H1 (cell line): Measurements from ENCODE around the gene FOXF2. TPM values are rescaled to one million over a fixed set of nuclear protein-coding genes. Genes with fewer than 3 reads are reported as not detected.

Experiments used
- CTCF ChIA-PET: fragments of 300-600 bp; sonication (Branson Sonifier 250); formaldehyde crosslinking; loops from one replicate; lab custom pipeline; 2021; ENCODE audit not compliant: partially characterized antibody; lab: Charles Lee
- POLR2A ChIA-PET: fragments of 300-600 bp; sonication (Branson Sonifier 250); formaldehyde crosslinking; loops from one replicate; lab custom pipeline; 2021; ENCODE audit warnings: inconsistent platforms; ENCODE audit not compliant: partially characterized antibody; lab: Charles Lee
- DNase-seq, 2 experiments: peaks; one replicate each; pipeline versions ENCODE4 v3.0.0 to v3.0.0-alpha.2; 2010 to 2022; ENCODE audit warnings: low spot score in 2 of 2, low read depth in 1 of 2, mixed read lengths in 1 of 2
- FAIRE-seq: peaks from 2 replicates; lab custom pipeline; 2011; peaks lifted over from hg19 to GRCh38; lab: Jason Lieb, UNC
- H2AFZ ChIP-seq: 2 replicates; pipeline ENCODE4 v1.8.1; 2012; ENCODE audit warnings: low read length, inconsistent platforms
- H2AK5ac ChIP-seq: 2 replicates; pipeline ENCODE4 v1.6.1; 2013; ENCODE audit warnings: low read depth, low read length
- H2BK120ac ChIP-seq: replicated peaks from 2 replicates; pipeline ENCODE3; 2013; ENCODE audit warnings: low read depth, low read length, inconsistent platforms
- H2BK12ac ChIP-seq: 2 replicates; pipeline ENCODE4 v1.6.1; 2013; ENCODE audit warnings: low read depth, low read length
- H2BK15ac ChIP-seq: 2 replicates; pipeline ENCODE4 v1.6.1; 2013; ENCODE audit warnings: low read length
- H2BK20ac ChIP-seq: 2 replicates; pipeline ENCODE4 v1.6.1; 2013; ENCODE audit warnings: low read length
- H2BK5ac ChIP-seq: 2 replicates; pipeline ENCODE4 v1.6.1; 2013; ENCODE audit warnings: low read depth, low read length
- H3K14ac ChIP-seq: 2 replicates; pipeline ENCODE4 v1.6.1; 2013; ENCODE audit warnings: inconsistent platforms; ENCODE audit not compliant: insufficient read length
- H3K18ac ChIP-seq: 2 replicates; pipeline ENCODE4 v1.6.1; 2013; ENCODE audit warnings: low read length; ENCODE audit errors: extremely low read depth
- H3K23ac ChIP-seq: 2 replicates; pipeline ENCODE4 v1.6.1; 2013; ENCODE audit warnings: inconsistent platforms; ENCODE audit not compliant: insufficient read length
- H3K23me2 ChIP-seq: 2 replicates; pipeline ENCODE4 v1.6.1; 2013; ENCODE audit warnings: low read depth, low read length
- H3K27ac ChIP-seq: 2 replicates; pipeline ENCODE4 v1.6.1; 2011; ENCODE audit warnings: low read depth, low read length, inconsistent platforms
- H3K27me3 ChIP-seq, 4 experiments: replicated peaks in 1 of 4; 1 replicate in 1 of 4; 2 replicates in 3 of 4; pipeline versions ENCODE4 v1.6.1 to v1.8.1; 2011 to 2013; ENCODE audit warnings: low read length in 3 of 4, mild to moderate bottlenecking in 3 of 4, inconsistent platforms in 2 of 4, mixed read lengths in 2 of 4, moderate library complexity in 1 of 4; ENCODE audit not compliant: control insufficient read depth in 3 of 4, insufficient read depth in 3 of 4; ENCODE audit errors: extremely low read depth in 1 of 4
- H3K36me3 ChIP-seq, 4 experiments: 2 replicates each; pipeline versions ENCODE4 v1.6.1 to v1.8.1; 2011 to 2013; ENCODE audit warnings: mild to moderate bottlenecking in 4 of 4, low read length in 3 of 4, moderate library complexity in 2 of 4, control low read depth in 1 of 4, inconsistent platforms in 1 of 4; ENCODE audit not compliant: insufficient read depth in 4 of 4, control insufficient read depth in 2 of 4
- H3K4ac ChIP-seq: replicated peaks from 2 replicates; pipeline ENCODE3; 2013; ENCODE audit warnings: low read length, low read depth, mixed read lengths, inconsistent platforms; ENCODE audit not compliant: insufficient read length
- H3K4me1 ChIP-seq, 4 experiments: replicated peaks in 1 of 4; 1 replicate in 1 of 4; 2 replicates in 3 of 4; pipeline versions ENCODE4 v1.6.1 to v1.8.1; 2011 to 2013; ENCODE audit warnings: low read length in 3 of 4, inconsistent platforms in 2 of 4, mixed read lengths in 1 of 4; ENCODE audit not compliant: insufficient read depth in 4 of 4, control insufficient read depth in 3 of 4
- H3K4me2 ChIP-seq, 2 experiments: 2 replicates each; pipeline versions ENCODE4 v1.6.1 to v1.8.1; 2011 to 2013; ENCODE audit warnings: low read depth in 2 of 2, low read length in 2 of 2, control low read depth in 1 of 2, inconsistent platforms in 1 of 2, mild to moderate bottlenecking in 1 of 2; ENCODE audit not compliant: insufficient read depth in 1 of 2
- H3K4me3 ChIP-seq, 4 experiments: fragments of 200-600, 300-600 bp in 1 of 4; sonication (generic), shearing (Covaris generic), sonication (Bioruptor Twin) in 1 of 4; 2 replicates each; pipeline versions ENCODE4 v1.5.1 to v1.8.1; 2011 to 2016; ENCODE audit warnings: low read length in 4 of 4, low read depth in 3 of 4, control low read depth in 2 of 4, inconsistent platforms in 2 of 4, mild to moderate bottlenecking in 2 of 4, mixed read lengths in 1 of 4, moderate library complexity in 1 of 4; ENCODE audit not compliant: insufficient read depth in 2 of 4; ENCODE audit errors: extremely low read depth in 1 of 4
- H3K56ac ChIP-seq: replicated peaks from 2 replicates; pipeline ENCODE3; 2013; ENCODE audit warnings: low read depth, mild to moderate bottlenecking, mixed read lengths, low read length, inconsistent platforms; ENCODE audit not compliant: insufficient read length
- H3K79me1 ChIP-seq: 2 replicates; pipeline ENCODE4 v1.6.1; 2013; ENCODE audit warnings: low read depth, low read length, control low read depth
- H3K79me2 ChIP-seq, 2 experiments: 2 replicates each; pipeline versions ENCODE4 v1.6.1 to v1.8.1; 2012 to 2013; ENCODE audit warnings: low read length in 2 of 2, mild to moderate bottlenecking in 2 of 2, inconsistent platforms in 1 of 2; ENCODE audit not compliant: insufficient read depth in 2 of 2, control insufficient read depth in 1 of 2
- H3K9ac ChIP-seq, 4 experiments: replicated peaks in 1 of 4; 1 replicate in 1 of 4; 2 replicates in 3 of 4; pipeline versions ENCODE4 v1.6.1 to v1.8.1; 2011 to 2013; ENCODE audit warnings: low read depth in 3 of 4, low read length in 3 of 4, control low read depth in 2 of 4, mild to moderate bottlenecking in 2 of 4, moderate library complexity in 2 of 4, inconsistent platforms in 1 of 4; ENCODE audit errors: extremely low read depth in 1 of 4
- H3K9me3 ChIP-seq, 2 experiments: 2 replicates each; pipeline versions ENCODE4 v1.6.1 to v1.8.1; 2012 to 2013; ENCODE audit warnings: mild to moderate bottlenecking in 2 of 2, moderate library complexity in 2 of 2, control low read depth in 1 of 2, inconsistent platforms in 1 of 2, low read depth in 1 of 2, low read length in 1 of 2, mixed read lengths in 1 of 2; ENCODE audit not compliant: insufficient read depth in 2 of 2
- H4K20me1 ChIP-seq, 2 experiments: replicated peaks in 1 of 2; 2 replicates each; pipeline versions ENCODE3 to v1.8.1; 2011 to 2013; ENCODE audit warnings: inconsistent platforms in 2 of 2, low read length in 2 of 2, mild to moderate bottlenecking in 1 of 2; ENCODE audit not compliant: insufficient read depth in 2 of 2, control insufficient read depth in 1 of 2
- H4K5ac ChIP-seq: 2 replicates; pipeline ENCODE4 v1.6.1; 2013; ENCODE audit warnings: low read length, low read depth, mixed read lengths, inconsistent platforms; ENCODE audit not compliant: insufficient read length
- H4K8ac ChIP-seq: 2 replicates; pipeline ENCODE4 v1.8.0; 2013; ENCODE audit warnings: mild to moderate bottlenecking, moderate library complexity, low read length, inconsistent platforms; ENCODE audit not compliant: insufficient read depth; ENCODE audit errors: extremely low read depth
- H4K91ac ChIP-seq: replicated peaks from 2 replicates; pipeline ENCODE3; 2013; ENCODE audit warnings: low read length, mixed read lengths, inconsistent platforms; ENCODE audit not compliant: insufficient read length
- CHD2 ChIP-seq: IDR thresholded peaks from 2 replicates; pipeline ENCODE4 v1.6.1; 2012; ENCODE audit warnings: low read length, improper control_type of control experiment
- E2F6 ChIP-seq: IDR thresholded peaks from 2 replicates; pipeline ENCODE4 v1.6.1; 2012; ENCODE audit warnings: inconsistent platforms
- EGR1 ChIP-seq: IDR thresholded peaks from 2 replicates; pipeline ENCODE4 v1.6.1; 2011; ENCODE audit warnings: low read depth, low read length, borderline replicate concordance
- NANOG ChIP-seq: IDR thresholded peaks from 2 replicates; pipeline ENCODE4 v1.6.1; 2011; ENCODE audit warnings: low read length, low read depth, mild to moderate bottlenecking, inconsistent platforms; ENCODE audit not compliant: insufficient read depth, poor library complexity, severe bottlenecking
- SP4 ChIP-seq: IDR thresholded peaks from 2 replicates; pipeline ENCODE4 v1.6.1; 2012; ENCODE audit warnings: low read length, inconsistent platforms
- SUZ12 ChIP-seq: fragments of 200-600 bp; sonication (generic); IDR thresholded peaks from 2 replicates; pipeline ENCODE4 v1.6.1; 2012; ENCODE audit warnings: mild to moderate bottlenecking, inconsistent platforms, low read length, moderate library complexity, mixed read lengths
- TAF1 ChIP-seq: IDR thresholded peaks from 2 replicates; pipeline ENCODE4 v1.6.1; 2011; ENCODE audit warnings: mild to moderate bottlenecking, low read depth, low read length
- TEAD4 ChIP-seq: IDR thresholded peaks from 2 replicates; pipeline ENCODE4 v1.6.1; 2012; ENCODE audit warnings: low read depth, low read length, inconsistent platforms, mixed read lengths
- USF2 ChIP-seq: IDR thresholded peaks from 2 replicates; pipeline ENCODE4 v1.6.1; 2011; ENCODE audit warnings: low read length, improper control_type of control experiment
- WGBS, 2 experiments: shearing (Covaris generic) in 1 of 2; methylation state at CpG; one replicate each; pipeline versions ENCODE4 v1.1.6 to v1.1.7; 2013 to 2015; ENCODE audit warnings: low lambda C conversion rate in 2 of 2, mixed read lengths in 2 of 2, inconsistent platforms in 1 of 2, low coverage in 1 of 2, missing lambda C conversion rate in 1 of 2; ENCODE audit not compliant: insufficient replicate concordance in 2 of 2, insufficient coverage in 1 of 2, insufficient read length in 1 of 2; ENCODE audit errors: extremely low coverage in 1 of 2, missing lambda C conversion rate in 1 of 2; 5-methylcytosine and 5-hydroxymethylcytosine counted together
- polyA plus RNA-seq, 7 experiments: library from polyadenylated mRNA; depleted of rRNA in 3 of 7; stranded (reverse) in 5 of 7; unstranded in 2 of 7; fragments of >200 nt in 5 of 7; fragments of 200-250 nt in 2 of 7; gene quantifications; 1 replicate in 5 of 7; 2 replicates in 1 of 7; 4 replicates in 1 of 7; pipeline versions ENCODE4 v1.2.1 to v1.2.3, GENCODE V29; 2011 to 2013; ENCODE audit warnings: missing spikeins in 2 of 7, mixed read lengths in 2 of 7
- total RNA-seq: library from RNA; stranded (reverse); fragmentation: NEBNext Ultra II Directional; extraction: Animal tissue kit (Norgen Biotek cat#: 25700); gene quantifications from 2 replicates; pipeline ENCODE4 v1.2.1, GENCODE V29; 2021

The FOXF2 gene
- total and polyA plus RNA-seq, 2 of the 8 experiments (the other 6 are each of a cell fraction or from before 2014, with no cell fraction given): 0.05 TPM; not detected in 1

DNA sequence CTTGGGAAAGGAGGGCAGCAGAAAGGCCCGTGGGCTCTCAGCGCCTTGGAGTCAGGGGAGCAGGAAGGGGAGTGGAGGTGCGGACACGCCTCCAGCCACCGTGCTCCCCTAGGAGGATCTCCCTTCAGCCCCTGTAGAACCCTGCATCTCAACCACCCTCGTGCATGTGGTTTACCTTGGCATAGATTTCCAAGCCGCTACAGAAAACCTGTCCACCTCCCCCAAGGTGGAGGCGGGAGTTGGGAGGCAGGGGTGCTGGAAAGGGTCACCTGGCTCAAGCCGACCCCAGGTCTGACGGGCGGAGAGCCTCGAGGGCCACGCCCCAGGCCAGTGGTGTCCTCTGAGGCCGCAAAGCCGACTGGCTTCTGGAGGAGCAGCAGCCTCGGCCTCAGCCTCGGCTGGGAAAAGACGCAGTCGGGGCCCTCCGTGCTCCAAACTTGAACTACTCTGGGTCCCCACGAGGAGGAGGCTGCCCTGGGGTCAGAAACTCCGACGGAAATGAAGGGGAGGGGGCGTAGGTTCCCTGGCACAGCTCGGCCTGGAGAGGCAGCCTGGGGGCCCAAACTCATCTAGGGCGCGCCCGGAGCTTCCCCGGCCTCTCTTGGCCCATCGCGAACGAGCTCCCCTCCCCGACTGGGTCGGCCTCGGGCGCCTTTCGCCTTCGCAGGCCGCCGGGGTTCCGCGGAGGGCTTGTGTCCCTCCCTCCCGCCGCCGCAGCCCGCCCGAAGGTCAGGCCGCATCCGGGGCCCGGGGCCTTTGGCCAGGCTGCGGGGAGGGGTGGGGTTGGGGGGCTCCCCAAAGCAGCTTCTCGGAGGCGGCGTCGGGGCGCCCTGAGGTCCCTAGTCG is 6.3 kb upstream of the FOXF2 start:
- peaks cover 0 to 39% (median 17%) of the 10 kb centered on the region in 4 experiments; a peak in 6 of 7 replicates for H3K4me1 ChIP-seq
- H3K79me2 ChIP-seq: no peaks in the 10 kb centered on the region
- ChIA-PET POLR2A (interaction anchor here (1.2 to 2.0 kb wide), 3 partner anchors 9 to 13 kb away, joined by 6 to 11 read pairs (median 8); no protein-coding TSS in a partner anchor), CTCF (interaction anchor here (0.6 to 2.1 kb wide), 18 partner anchors 8 to 801 kb away, joined by 3 to 13 read pairs (median 3); partner anchors contain the start of gene EXOC2)
- H3K27me3 ChIP-seq: peaks cover 95 to 100% (median 98%) of the 10 kb centered on the region in 4 experiments
- no peak overlapping the region for H3K27ac ChIP-seq
- H3K79me1 ChIP-seq: no peaks in the 10 kb centered on the region
- H2BK5ac ChIP-seq: no peak overlapping the region; the same call in 1 of the 2 replicates
- no peak for FAIRE-seq
- no peak overlapping the region for H3K14ac ChIP-seq
- H2BK20ac ChIP-seq: 0 out of 2 replicates have a peak overlapping the region, but pooled peaks have one; percentile 34
- peak overlapping the region; percentile 60; the same call in 1 of the 2 replicates for H2BK12ac ChIP-seq
- peak in 1 of 2 experiments; percentile 82 for DNase-seq
- no peak overlapping the region for H2AK5ac ChIP-seq
- WGBS, 2 experiments: 3% methylated on average over 33 of the region's 57 CpGs; no CpG with 5 or more reads in 1 of the 2 experiments
- H3K4me2 ChIP-seq: peak overlapping the region; percentile 59 to 73
- no peak overlapping the region for H2BK120ac ChIP-seq
- no peak overlapping the region for H3K4ac ChIP-seq
- peak overlapping the region; percentile 7 to 63 (median 22); a peak in 4 of 8 replicates for H3K4me3 ChIP-seq
- no peak overlapping the region for H4K5ac ChIP-seq
- no peak overlapping the region for H3K23ac ChIP-seq
- H3K18ac ChIP-seq: peak overlapping the region; percentile 24
- peaks cover 6% of the 10 kb centered on the region; the same call in 1 of the 2 replicates for H3K23me2 ChIP-seq
- H3K56ac ChIP-seq: no peak overlapping the region
- no peak overlapping the region for H4K8ac ChIP-seq
- H4K20me1 ChIP-seq: peaks cover 15 to 35% of the 10 kb centered on the region in 2 experiments
- peak overlapping the region; percentile 53; the same call in 1 of the 2 replicates for H2BK15ac ChIP-seq
- no peak overlapping the region for H4K91ac ChIP-seq
- H3K9me3 ChIP-seq: no peaks in the 10 kb centered on the region
- no peak overlapping the region for H3K9ac ChIP-seq
- H2AFZ ChIP-seq: no peak overlapping the region
- H3K36me3 ChIP-seq: peaks cover 0 to 3% (median 0%) of the 10 kb centered on the region in 4 experiments; a peak in 1 of 8 replicates
- TF ChIP-seq CHD2 (no peak), EGR1 (peak; percentile 5; the same call in 1 of the 2 replicates), TEAD4 (no peak), NANOG (no peak), SP4 (no peak), SUZ12 (peak; percentile 59), E2F6 (no peak), USF2 (no peak), TAF1 (no peak)
